B cell (primary cell): ENCODE measurements around the gene ZNF135. TPM values are rescaled to one million over a fixed set of nuclear protein-coding genes. Genes with fewer than 3 reads are reported as not detected.

Source experiments
- ATAC-seq: fragments of 200-7000 bp; cut with Tn5 transposase; one replicate; pipeline ENCODE4 v1.10.0; 2021; ENCODE audit warnings: low read depth, mild to moderate bottlenecking, moderate number of reproducible peaks, moderate library complexity
- CTCF ChIA-PET: fragments of 350-600 bp; sonication (Branson Sonifier 250); formaldehyde crosslinking; loops from one replicate; lab custom pipeline; 2021; ENCODE audit warnings: antibody characterized with exemption, inconsistent platforms; lab: Charles Lee
- POLR2A ChIA-PET: fragments of 350-600 bp; sonication (Branson Sonifier 250); formaldehyde crosslinking; loops from one replicate; lab custom pipeline; 2021; ENCODE audit warnings: antibody characterized with exemption; lab: Charles Lee
- DNase-seq: peaks from one replicate; pipeline ENCODE4 v3.0.0; 2013
- H2AFZ ChIP-seq: 2 replicates; pipeline ENCODE4 v1.6.1; 2012; ENCODE audit warnings: mild to moderate bottlenecking, low read depth, low read length; ENCODE audit not compliant: insufficient read depth, poor library complexity, severe bottlenecking
- H3K27ac ChIP-seq, 2 donors: 1 replicate in 1 of 2; 2 replicates in 1 of 2; pipeline ENCODE4 v1.5.1; 2012 to 2013; ENCODE audit warnings: low read length in 2 of 2, mild to moderate bottlenecking in 2 of 2, moderate library complexity in 1 of 2
- H3K27me3 ChIP-seq, 4 experiments: fragments of 200-600 bp in 1 of 4; sonication (generic) in 1 of 4; replicated peaks in 1 of 4; 1 replicate in 2 of 4; 2 replicates in 2 of 4; pipeline versions ENCODE4 v1.6.1 to v1.7.0; 2013 to 2016; ENCODE audit warnings: low read length in 3 of 4, mild to moderate bottlenecking in 2 of 4, mixed read lengths in 1 of 4, moderate library complexity in 1 of 4; ENCODE audit not compliant: insufficient read depth in 4 of 4, control insufficient read depth in 3 of 4; ENCODE audit errors: control extremely low read depth in 1 of 4
- H3K36me3 ChIP-seq, 2 experiments: replicated peaks in 1 of 2; 1 replicate in 1 of 2; 2 replicates in 1 of 2; pipeline versions ENCODE4 v1.6.1 to v1.7.1; 2013; ENCODE audit warnings: low read length in 1 of 2; ENCODE audit not compliant: insufficient read depth in 2 of 2, control insufficient read depth in 1 of 2; ENCODE audit errors: control extremely low read depth in 1 of 2, extremely low read depth in 1 of 2
- H3K4me1 ChIP-seq, 2 donors: fragments of 200-600 bp in 1 of 2; sonication (generic) in 1 of 2; 1 replicate in 1 of 2; 2 replicates in 1 of 2; pipeline versions ENCODE4 v1.5.1 to v1.6.1; 2013 to 2017; ENCODE audit warnings: low read length in 2 of 2; ENCODE audit not compliant: control insufficient read depth in 2 of 2, insufficient read depth in 2 of 2
- H3K4me2 ChIP-seq: replicated peaks from 2 replicates; pipeline ENCODE3; 2012; ENCODE audit warnings: mild to moderate bottlenecking, low read depth, low read length; ENCODE audit not compliant: poor library complexity, severe bottlenecking
- H3K4me3 ChIP-seq, 5 experiments: fragments of 200-600 bp in 1 of 5; sonication (generic) in 1 of 5; 1 replicate in 3 of 5; 2 replicates in 2 of 5; pipeline versions ENCODE4 v1.5.1 to v1.7.0; 2011 to 2016; ENCODE audit warnings: low read length in 4 of 5, mild to moderate bottlenecking in 4 of 5, low read depth in 2 of 5, control low read depth in 1 of 5, moderate library complexity in 1 of 5; ENCODE audit not compliant: insufficient read depth in 1 of 5; ENCODE audit errors: control extremely low read depth in 1 of 5, extremely low read depth in 1 of 5
- H3K79me2 ChIP-seq: fragments of 200-600 bp; sonication (generic); one replicate; pipeline ENCODE4 v1.6.0; 2016; ENCODE audit warnings: low read length; ENCODE audit not compliant: control insufficient read depth, insufficient read depth
- H3K9ac ChIP-seq: fragments of 200-600 bp; sonication (generic); 2 replicates; pipeline ENCODE4 v1.6.1; 2017; ENCODE audit warnings: mild to moderate bottlenecking, low read length, moderate library complexity
- H3K9me3 ChIP-seq, 3 donors: one replicate each; pipeline versions ENCODE4 v1.6.1 to v1.7.1; 2013; ENCODE audit warnings: low read length in 2 of 3; ENCODE audit not compliant: control insufficient read depth in 2 of 3, insufficient read depth in 1 of 3; ENCODE audit errors: control extremely low read depth in 1 of 3
- H4K20me1 ChIP-seq: 2 replicates; pipeline ENCODE4 v1.6.0; 2012; ENCODE audit warnings: mild to moderate bottlenecking, low read length; ENCODE audit not compliant: insufficient read depth, control insufficient read depth, poor library complexity, severe bottlenecking
- H3K27ac Mint-ChIP-seq: one replicate; pipeline ENCODE4 v1.8.0; 2021; ENCODE audit warnings: mixed read lengths
- H3K27me3 Mint-ChIP-seq: one replicate; pipeline ENCODE4 v1.8.0; 2021; ENCODE audit warnings: mixed read lengths
- H3K4me1 Mint-ChIP-seq: one replicate; pipeline ENCODE4 v1.8.0; 2021; ENCODE audit warnings: mixed read lengths
- H3K4me3 Mint-ChIP-seq: one replicate; pipeline ENCODE4 v1.8.0; 2021; ENCODE audit warnings: mixed read lengths
- H3K9me3 Mint-ChIP-seq: one replicate; pipeline ENCODE4 v1.8.0; 2022; ENCODE audit warnings: mixed read lengths; ENCODE audit not compliant: insufficient read depth
- EZH2 ChIP-seq: IDR thresholded peaks from 2 replicates; pipeline ENCODE4 v1.6.1; 2012; ENCODE audit warnings: borderline replicate concordance, low read depth, mild to moderate bottlenecking, moderate library complexity, low read length; ENCODE audit not compliant: insufficient read depth, poor library complexity, severe bottlenecking
- WGBS: methylation state at CpG from one replicate; pipeline ENCODE4 v1.1.5; 2013; ENCODE audit warnings: missing lambda C conversion rate; ENCODE audit not compliant: insufficient coverage; 5-methylcytosine and 5-hydroxymethylcytosine counted together
- intact Hi-C: fragments of 100-400 bp; cut with micrococcal nuclease; formaldehyde crosslinking; loops from one replicate; pipeline ENCODE4 v1.10.0; 2022
- polyA plus RNA-seq: library from polyadenylated mRNA; depleted of rRNA; stranded (reverse); fragments of >200 nt; gene quantifications from 2 replicates; pipeline ENCODE4 v1.2.3, GENCODE V29; 2012
- total RNA-seq, 2 donors: library from RNA; stranded (reverse); fragments of 120-200 nt in 1 of 2; gene quantifications; 1 replicate in 1 of 2; 2 replicates in 1 of 2; pipeline versions ENCODE4 v1.2.3 to v1.2.4, GENCODE V29; 2013 to 2022
- TF ChIP-seq, protein P1 (sequence below): fragments of 200-600 bp; IDR thresholded peaks from one replicate; pipeline ENCODE4 v1.8.0; 2022; ENCODE audit warnings: antibody characterized with exemption, mild to moderate bottlenecking

The ZNF135 gene
- total and polyA plus RNA-seq, 2 donors (not counting 1 experiment from before 2014, with no cell fraction given), result 8.9 to 10.0 TPM

DNA sequence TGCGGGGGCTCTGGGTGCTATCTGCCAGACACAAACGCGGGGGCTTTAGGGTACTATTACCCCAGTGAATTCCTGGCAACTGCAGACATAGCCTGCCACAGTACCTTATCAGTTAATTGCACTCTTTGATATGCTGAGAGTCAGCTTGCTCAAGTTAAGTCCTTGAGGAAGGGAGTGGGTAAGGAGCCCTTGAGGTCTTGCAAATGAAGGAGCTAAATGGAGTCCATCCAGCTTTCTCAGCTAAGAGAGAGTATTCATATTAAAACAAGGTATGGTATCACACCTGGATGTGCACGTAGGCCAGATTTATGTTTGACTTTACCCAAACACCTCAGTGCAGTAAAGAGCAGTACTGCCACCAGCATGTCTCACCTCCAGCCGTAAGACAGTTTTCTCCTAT is 44.9 kb upstream of the ZNF135 start:
- Histone ChIP-seq H3K27ac (no peak overlapping the region), H3K36me3 (no peaks in the 10 kb centered on the region), H3K9ac (no peak overlapping the region), H3K4me3 (no peak overlapping the region), H3K4me1 (peaks cover 3 to 8% of the 10 kb centered on the region in 2 donors), H2AFZ (no peak overlapping the region), H3K4me2 (no peak overlapping the region), H3K9me3 (peaks cover 0 to 54% (median 12%) of the 10 kb centered on the region in 3 donors), H3K79me2 (no peaks in the 10 kb centered on the region), H4K20me1 (no peaks in the 10 kb centered on the region), H3K27me3 (peaks cover 0 to 4% (median 0%) of the 10 kb centered on the region in 4 experiments)
- no peak overlapping the region for H3K4me3 Mint-ChIP-seq
- ChIA-PET CTCF (no interaction called here), POLR2A (no interaction called here)
- intact Hi-C loops, result no loop called here
- H3K27me3 Mint-ChIP-seq, result peaks cover 3% of the 10 kb centered on the region
- peaks cover 3% of the 10 kb centered on the region for H3K9me3 Mint-ChIP-seq
- no peak for ATAC-seq
- TF ChIP-seq, protein P1, sequence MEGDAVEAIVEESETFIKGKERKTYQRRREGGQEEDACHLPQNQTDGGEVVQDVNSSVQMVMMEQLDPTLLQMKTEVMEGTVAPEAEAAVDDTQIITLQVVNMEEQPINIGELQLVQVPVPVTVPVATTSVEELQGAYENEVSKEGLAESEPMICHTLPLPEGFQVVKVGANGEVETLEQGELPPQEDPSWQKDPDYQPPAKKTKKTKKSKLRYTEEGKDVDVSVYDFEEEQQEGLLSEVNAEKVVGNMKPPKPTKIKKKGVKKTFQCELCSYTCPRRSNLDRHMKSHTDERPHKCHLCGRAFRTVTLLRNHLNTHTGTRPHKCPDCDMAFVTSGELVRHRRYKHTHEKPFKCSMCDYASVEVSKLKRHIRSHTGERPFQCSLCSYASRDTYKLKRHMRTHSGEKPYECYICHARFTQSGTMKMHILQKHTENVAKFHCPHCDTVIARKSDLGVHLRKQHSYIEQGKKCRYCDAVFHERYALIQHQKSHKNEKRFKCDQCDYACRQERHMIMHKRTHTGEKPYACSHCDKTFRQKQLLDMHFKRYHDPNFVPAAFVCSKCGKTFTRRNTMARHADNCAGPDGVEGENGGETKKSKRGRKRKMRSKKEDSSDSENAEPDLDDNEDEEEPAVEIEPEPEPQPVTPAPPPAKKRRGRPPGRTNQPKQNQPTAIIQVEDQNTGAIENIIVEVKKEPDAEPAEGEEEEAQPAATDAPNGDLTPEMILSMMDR, result no peak
- no peak for TF ChIP-seq EZH2
- WGBS, result 62% methylated on average over 5 of the region's 5 CpGs
- no peak overlapping the region for H3K27ac Mint-ChIP-seq
- H3K4me1 Mint-ChIP-seq, result peaks cover 6% of the 10 kb centered on the region
- DNase-seq, result no peak

DNA sequence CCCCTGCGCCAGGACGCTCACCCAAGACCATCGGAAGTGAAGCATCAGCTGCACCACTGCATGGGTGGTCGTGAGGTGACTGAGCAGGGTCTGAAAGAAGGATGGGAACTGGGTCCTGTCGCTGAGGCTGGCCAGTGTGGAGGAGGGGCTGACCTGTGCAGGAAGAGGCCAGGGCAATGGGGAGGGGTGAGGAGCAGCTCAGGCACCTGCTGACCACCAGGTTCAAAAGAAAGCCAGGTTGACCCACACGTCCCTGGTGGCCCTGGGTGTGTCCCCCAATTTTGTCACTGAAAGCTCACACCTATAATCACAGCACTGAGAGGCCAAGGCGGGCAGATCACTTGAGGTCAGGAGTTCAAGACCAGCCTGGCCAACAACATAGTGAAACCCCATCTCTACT is 39.0 kb upstream of the ZNF135 start:
- no peak for TF ChIP-seq EZH2
- TF ChIP-seq, protein P1, result no peak
- whole genome bisulfite sequencing, result 83% methylated on average over 7 of the region's 7 CpGs
- intact Hi-C loops, result loop anchor here (5.0 kb wide), 1 partner anchor 77 kb away; the partner anchor contains the start of gene ZSCAN18
- DNase-seq (no peak), ATAC-seq (no peak)
- Histone ChIP-seq H3K27ac (no peak overlapping the region), H3K9me3 (peaks cover 0 to 50% (median 0%) of the 10 kb centered on the region in 3 donors), H3K79me2 (no peaks in the 10 kb centered on the region), H2AFZ (no peak overlapping the region), H3K9ac (no peak overlapping the region), H3K4me3 (no peak overlapping the region), H3K36me3 (no peaks in the 10 kb centered on the region), H3K27me3 (peaks cover 0 to 7% (median 0%) of the 10 kb centered on the region in 4 experiments), H4K20me1 (no peaks in the 10 kb centered on the region), H3K4me1 (no peaks in the 10 kb centered on the region), H3K4me2 (no peak overlapping the region)
- ChIA-PET CTCF (no interaction called here), POLR2A (no interaction called here)
- H3K27me3 Mint-ChIP-seq, result peaks cover 3% of the 10 kb centered on the region
- H3K9me3 Mint-ChIP-seq, result no peaks in the 10 kb centered on the region
- H3K4me3 Mint-ChIP-seq, result no peak overlapping the region
- H3K4me1 Mint-ChIP-seq, result peaks cover 3% of the 10 kb centered on the region
- H3K27ac Mint-ChIP-seq, result no peak overlapping the region
